PC-3 (cell line): ENCODE measurements around the gene GINS1.

Experiments used
- EZH2 ChIP-seq: fragments of 300-600 bp; sonication (generic); IDR thresholded peaks from one replicate; pipeline ENCODE4 v1.6.1; 2017; ENCODE audit warnings: antibody characterized with exemption, mild to moderate bottlenecking, low read length; ENCODE audit not compliant: unreplicated experiment
- EZH2phosphoT487 ChIP-seq: fragments of 300-600 bp; sonication (generic); IDR thresholded peaks from 2 replicates; pipeline ENCODE4 v1.6.1; 2018; ENCODE audit warnings: mild to moderate bottlenecking, antibody characterized with exemption, low read length, borderline replicate concordance
- TF ChIP-seq, protein P1 (sequence below): fragments of 300-600 bp; sonication (generic); conservative IDR thresholded peaks from 2 replicates; pipeline ENCODE4 v1.5.1; 2017; ENCODE audit warnings: antibody characterized with exemption, low read depth, mild to moderate bottlenecking, low read length

- TF ChIP-seq, protein P1, sequence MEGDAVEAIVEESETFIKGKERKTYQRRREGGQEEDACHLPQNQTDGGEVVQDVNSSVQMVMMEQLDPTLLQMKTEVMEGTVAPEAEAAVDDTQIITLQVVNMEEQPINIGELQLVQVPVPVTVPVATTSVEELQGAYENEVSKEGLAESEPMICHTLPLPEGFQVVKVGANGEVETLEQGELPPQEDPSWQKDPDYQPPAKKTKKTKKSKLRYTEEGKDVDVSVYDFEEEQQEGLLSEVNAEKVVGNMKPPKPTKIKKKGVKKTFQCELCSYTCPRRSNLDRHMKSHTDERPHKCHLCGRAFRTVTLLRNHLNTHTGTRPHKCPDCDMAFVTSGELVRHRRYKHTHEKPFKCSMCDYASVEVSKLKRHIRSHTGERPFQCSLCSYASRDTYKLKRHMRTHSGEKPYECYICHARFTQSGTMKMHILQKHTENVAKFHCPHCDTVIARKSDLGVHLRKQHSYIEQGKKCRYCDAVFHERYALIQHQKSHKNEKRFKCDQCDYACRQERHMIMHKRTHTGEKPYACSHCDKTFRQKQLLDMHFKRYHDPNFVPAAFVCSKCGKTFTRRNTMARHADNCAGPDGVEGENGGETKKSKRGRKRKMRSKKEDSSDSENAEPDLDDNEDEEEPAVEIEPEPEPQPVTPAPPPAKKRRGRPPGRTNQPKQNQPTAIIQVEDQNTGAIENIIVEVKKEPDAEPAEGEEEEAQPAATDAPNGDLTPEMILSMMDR: no peak
- TF ChIP-seq EZH2: no peak
- TF ChIP-seq EZH2phosphoT487: no peak
These were observed 72.7 kb downstream of the GINS1 start for GRCh38 chr20:25480156-25480555.
